ENCODE data around the gene OXLD1.
A peak's percentile ranks its signal among the peaks of the same experiment; 100 is the strongest.

Gene OXLD1

GRCh38 chr17:81666342-81667191 is at the start of gene OXLD1, which contains the start of gene CCDC137:
TSS of gene OXLD1 (minus strand) at chr17:81666605. CDS start at chr17:81666577, 28 bp downstream.
TSS of gene CCDC137 (plus strand) at chr17:81666737. CDS start at chr17:81666767, 30 bp downstream.
- peak; percentile 99 for DNase-seq (ENCODE audit: low spot score)

GRCh38 chr17:81715107-81715871 is 48.9 kb upstream of the OXLD1 start:
- DNase-seq (ENCODE audit: low spot score): no peak

GRCh38 chr17:81714412-81715106 is 48.2 kb upstream of the OXLD1 start:
- DNase-seq (ENCODE audit: low spot score): no peak

GRCh38 chr17:81713556-81714411 is 47.4 kb upstream of the OXLD1 start:
- no peak for DNase-seq (ENCODE audit: low spot score)

GRCh38 chr17:81713004-81713555 is 46.7 kb upstream of the OXLD1 start:
- no peak for DNase-seq (ENCODE audit: low spot score)

- DNase-seq (ENCODE audit: low spot score): peak; percentile 84
Observed at GRCh38 chr17:81712468-81713003, 46.1 kb upstream of the OXLD1 start.

DNA sequence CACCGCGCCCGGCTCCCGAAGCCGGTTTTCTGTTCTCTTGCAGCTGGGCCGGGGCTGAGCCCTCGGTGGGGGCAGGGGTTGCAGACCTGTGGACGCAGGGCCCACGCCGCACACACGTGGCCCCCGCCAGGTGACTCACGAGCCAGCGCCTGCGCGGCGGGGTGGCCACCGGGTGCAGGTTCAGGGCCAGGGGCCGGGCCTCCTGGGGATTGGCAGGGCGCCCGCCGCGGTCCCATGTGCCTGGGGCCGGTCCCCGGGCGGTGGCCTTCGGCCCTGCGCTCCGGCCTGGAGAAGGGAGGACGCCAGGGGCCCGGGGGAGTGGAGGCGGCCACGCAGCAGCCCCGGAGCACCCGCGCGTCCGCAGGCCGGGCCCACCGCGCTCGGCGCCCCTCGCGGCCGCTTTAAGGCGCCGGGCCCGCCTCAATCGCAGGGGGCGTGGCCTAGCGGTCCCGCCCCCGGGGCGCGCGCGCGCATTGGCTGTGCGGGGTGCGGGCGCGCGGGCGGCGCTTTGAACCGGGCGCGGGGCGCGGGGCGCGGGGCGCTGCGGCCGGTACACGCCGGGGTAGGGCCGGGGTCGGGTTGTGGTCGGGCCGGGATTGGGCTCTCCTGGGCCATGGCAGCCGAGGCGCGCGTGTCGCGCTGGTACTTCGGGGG is 45.5 kb upstream of the OXLD1 start, which contains the start of gene SLC25A10:
SLC25A10 (plus strand) TSS at position 471 of the 654 bp plus-strand sequence; CDS start at position 614, 143 bp downstream.
- peak; percentile 92 for DNase-seq (ENCODE audit: low spot score)

GRCh38 chr17:81710514-81711308 is 44.3 kb upstream of the OXLD1 start:
- no peak for DNase-seq (ENCODE audit: low spot score)

GRCh38 chr17:81708739-81709185 is 42.4 kb upstream of the OXLD1 start:
- no peak for DNase-seq (ENCODE audit: low spot score)

DNA sequence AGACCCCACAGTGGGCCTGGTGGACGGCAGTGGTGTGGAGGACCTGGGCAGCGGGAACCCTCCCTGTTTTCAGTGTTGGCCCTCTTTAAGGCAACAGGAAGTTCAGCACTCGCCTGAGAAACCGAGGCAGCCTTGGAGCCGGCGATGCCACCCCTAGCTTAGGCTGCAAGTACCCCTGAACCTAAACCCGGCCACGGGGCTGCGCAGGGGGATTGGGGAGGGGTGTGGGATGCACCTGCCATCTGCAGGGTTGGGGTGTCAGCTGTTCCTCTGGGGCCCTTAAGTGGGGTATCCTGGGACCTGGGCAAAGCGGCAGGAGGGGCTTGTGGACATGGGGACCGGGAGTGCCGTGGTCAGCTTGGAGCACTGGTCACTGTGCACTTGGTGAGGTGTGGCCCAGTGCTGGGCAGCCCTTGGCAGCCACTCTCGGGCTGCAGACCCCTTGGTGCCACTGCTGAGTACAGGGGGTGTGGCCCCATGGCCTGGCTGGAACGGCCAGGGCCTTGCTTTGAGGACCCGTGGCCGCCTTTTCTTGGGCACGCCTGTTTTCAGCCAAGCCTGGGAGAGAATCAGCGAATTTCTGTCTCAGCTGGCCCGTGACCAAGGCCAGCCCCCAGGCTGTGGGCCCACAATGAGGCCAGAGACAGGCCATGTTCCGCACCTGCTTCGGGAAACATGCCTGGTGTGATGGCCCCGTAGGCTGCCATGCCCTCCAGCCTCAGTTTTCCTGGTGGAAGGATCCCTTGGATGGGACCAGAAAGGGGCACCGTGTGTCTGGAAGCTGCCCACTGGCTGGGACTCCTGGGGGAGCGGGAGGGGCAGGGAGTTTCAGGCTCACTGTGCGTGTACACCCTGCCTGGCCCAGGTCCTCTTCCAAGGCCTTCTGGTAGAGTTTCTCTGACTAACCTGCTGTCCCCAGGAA is 41.6 kb upstream of the OXLD1 start:
- no peak for DNase-seq (ENCODE audit: low spot score)

- no peak for DNase-seq (ENCODE audit: low spot score)
Observed at GRCh38 chr17:81706757-81707624, 40.6 kb upstream of the OXLD1 start.

DNA sequence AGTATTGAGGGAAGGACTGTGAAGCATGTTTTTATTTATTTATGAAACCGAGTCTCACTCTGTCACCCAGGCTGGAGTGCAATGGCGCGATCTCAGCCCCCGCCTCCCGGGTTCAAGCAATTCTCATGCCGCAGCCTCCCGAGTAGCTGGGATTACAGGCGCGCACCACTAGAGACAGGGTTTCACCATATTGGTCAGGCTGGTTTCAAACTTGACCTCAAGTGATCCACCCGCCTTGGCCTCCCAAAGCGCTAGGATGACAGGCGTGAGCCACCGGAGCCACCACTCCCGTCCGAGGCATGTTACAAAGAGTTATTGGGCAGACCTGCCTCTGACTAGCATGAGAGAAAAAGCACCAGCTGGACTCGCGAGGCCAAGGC is 39.8 kb upstream of the OXLD1 start:
- DNase-seq (ENCODE audit: low spot score): no peak

DNA sequence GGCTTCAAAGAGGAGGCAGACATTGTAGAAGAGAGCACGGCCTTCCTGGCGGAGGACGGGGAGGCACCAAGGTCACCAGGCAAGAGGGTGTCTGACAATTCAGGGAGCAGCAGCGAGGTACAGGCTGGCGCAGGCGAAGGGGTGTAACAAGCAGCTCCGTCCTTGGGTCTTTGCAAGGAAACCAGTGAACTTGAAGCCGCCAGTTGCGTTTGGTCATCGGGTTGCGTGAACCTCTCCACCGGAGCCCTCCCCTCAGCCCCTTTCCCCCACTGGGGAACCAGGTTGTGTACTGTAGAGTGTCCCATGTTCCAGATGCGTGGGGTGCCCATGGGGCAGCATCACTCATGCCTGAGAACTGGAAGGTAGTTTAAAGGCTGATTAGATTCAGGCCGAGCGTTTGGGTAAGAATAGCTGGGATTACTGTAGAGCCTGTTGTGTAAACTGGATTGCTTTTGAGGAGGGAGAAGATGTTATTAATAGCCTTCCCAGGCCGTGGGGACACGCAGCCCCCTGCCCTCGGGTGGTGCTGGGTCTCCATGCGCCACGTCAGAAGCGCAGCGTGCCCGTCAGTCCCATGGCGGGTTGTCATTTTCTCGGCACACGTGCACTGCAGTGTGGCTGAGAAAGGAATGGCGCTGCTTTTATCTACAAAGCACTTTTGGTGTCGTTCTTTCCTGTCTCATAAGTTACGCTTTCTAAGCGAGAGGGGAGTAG is 39.3 kb upstream of the OXLD1 start:
- DNase-seq (ENCODE audit: low spot score): no peak

DNA sequence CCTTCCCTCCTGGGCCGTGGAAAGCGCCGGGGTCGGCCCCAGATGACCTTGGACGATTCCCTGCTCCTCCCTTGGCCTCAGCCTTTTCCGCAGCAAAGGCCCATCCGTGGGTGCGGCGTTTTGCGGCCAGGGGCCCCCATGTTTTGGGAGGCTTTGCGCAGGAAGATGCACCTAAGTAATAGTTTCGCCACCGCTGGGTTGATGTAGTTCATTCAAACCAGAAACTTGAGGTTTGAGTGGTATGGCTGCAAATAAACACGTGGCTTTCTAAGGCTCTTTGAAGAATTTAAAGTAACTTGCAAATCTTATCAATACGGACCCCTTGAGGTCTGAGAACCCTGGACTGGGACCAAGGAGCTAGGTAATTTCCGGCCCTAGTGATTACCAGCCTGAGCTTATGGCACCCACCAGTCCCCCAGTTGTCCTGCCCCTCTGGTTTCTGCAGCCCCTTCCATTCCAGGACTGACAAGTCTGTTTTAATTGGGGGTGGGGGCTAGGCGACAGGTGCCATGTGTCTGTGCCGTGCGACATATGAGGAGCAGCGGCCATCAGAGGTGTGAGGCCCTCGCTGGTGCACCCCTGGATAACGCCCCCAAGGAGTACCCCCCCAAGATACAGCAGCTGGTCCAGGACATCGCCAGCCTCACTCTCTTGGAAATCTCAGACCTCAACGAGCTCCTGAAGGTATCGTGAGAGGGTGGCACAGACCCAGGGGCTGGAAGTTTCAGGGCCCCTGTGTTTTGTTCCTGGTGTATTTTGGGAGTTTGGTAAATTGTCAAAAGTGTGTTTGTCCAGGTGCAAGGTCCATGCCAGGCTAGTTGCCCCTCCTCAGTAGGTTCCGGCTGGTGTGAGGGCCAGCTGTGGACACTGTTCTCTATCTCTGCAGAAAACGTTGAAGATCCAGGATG is 37.6 kb upstream of the OXLD1 start:
- no peak for DNase-seq (ENCODE audit: low spot score)

DNA sequence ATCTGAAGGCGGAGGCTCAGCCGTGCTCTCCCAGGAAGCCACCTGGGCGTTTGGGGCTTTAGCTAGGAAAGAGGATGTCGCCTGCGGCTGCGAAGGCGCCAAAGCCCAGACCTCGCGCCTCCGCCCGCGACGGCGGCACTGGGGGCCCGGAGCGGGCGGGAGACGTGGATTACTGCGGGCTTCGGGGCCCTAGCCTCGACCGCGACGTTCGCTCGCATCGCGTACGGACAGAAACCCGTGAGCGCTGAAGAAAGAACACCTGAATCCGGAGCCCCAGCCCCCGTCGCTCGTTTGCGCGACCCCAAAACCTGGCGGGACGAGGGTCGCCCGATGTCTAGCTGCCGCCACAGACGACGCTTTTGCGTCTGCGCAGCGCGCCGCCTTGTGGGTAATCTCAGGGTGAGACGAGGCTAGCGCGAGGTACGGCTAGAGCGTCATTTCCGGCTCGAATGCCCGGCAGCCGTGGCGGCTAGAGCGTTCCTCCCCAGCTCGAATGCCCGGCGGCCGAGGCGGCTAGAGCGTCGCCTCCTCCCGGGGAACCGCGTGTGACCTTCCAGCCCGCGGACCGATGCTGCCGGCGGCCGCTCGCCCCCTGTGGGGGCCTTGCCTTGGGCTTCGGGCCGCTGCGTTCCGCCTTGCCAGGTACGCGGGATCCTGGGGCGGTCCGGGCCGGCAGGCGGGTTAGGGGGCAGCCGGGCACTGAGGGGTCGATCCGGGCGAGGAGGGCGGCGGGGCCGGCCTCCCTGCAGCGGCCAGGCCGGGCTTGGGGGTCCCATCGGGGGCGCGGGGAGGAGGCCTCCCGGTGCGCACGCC is 36.7 kb upstream of the OXLD1 start, which contains the start of gene MRPL12:
MRPL12 (plus strand) TSS at position 434 of the 813 bp plus-strand sequence; CDS start at position 569, 135 bp downstream.
- peak; percentile 98 for DNase-seq (ENCODE audit: low spot score)
